GM20431 (cell line): ENCODE results near the gene COX6A1.
"Not testable (repeated sequence)": the region's sequence is repeated elsewhere in the genome, so short reads cannot be mapped to it uniquely, and the experiment has no call there.

ENCODE experiments used
- in situ Hi-C: fragments of 300-500 bp; cut with MseI, MboI; formaldehyde crosslinking; loops from one replicate; pipeline ENCODE4 v1.15.0; 2020; ENCODE audit warnings: low sequenced_read_pairs; ENCODE audit not compliant: unreplicated experiment

Gene COX6A1

DNA sequence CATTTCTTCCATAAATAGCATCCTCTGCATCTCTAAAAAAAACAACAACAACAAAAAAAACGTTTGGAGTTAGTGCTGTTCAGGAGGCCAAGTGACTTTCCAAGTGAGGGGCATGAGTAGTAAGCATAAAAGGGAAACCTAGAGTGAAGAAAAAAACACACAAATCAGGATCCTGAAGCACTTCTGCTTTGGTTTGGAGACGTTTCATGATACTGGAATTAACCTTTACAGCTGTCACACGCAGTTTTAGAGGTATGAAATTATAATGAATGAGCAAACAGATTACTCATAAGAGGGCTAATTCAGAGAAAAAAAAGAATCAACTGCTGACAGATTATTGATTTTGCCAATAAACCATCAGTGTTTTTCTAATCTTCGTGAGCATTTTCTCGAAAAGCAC is 27.8 kb downstream of the COX6A1 start:
- in situ Hi-C loops, result no loop called here

DNA sequence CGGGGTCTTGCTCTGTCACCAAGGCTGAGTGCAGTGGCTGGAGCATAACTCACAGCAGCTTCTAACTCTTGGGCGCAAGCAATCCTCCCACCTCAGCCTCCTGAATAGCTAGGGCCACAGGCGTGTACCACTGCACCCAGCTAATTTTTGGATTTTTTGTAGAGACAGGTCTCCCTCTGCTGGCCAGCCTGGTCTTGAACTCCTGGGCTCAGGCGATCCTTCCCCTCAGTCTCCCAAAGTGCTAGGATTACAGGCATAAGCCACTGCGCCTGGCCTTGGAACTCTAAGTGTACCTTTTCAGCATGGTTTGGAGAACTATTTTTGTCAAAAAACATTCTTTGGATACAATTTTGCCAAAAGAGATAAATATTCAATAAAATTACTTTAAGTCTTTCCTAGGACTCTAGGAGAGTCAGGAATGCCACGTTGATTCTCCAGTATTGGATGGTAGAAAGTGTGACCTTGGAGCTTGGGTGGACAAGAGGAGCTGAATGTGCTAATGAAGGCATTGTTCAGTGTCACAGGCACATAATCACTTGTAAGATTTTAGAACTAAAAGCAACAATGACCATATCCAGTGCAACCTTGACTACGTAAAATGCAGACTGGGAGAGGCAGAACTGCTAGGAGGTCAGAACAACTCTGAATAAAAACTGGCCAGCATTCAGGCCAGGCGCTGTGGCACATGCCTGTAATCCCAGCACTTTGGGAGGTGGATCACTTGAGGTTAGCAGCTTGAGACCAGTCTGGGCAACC is 28.8 kb downstream of the COX6A1 start:
- in situ Hi-C loops, result no loop called here

DNA sequence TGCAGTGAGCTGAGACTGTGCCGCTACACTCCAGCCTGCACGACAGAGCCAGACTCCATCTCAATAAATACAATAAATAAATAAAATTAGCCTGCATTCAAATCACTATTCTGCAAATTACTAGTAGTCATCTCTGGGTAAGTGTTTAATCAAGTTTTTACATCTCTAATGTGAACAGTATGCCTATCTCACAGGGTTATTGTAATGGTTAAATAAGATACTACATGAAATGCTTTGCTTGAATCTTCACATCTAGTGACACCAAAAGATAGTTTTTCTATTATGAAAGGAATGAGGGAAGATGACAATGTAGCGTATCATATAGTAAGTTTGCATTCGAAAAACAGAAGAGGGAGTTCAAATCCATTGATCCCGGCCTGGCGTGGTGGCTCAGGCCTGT is 29.5 kb downstream of the COX6A1 start:
- in situ Hi-C loops, result no loop called here

DNA sequence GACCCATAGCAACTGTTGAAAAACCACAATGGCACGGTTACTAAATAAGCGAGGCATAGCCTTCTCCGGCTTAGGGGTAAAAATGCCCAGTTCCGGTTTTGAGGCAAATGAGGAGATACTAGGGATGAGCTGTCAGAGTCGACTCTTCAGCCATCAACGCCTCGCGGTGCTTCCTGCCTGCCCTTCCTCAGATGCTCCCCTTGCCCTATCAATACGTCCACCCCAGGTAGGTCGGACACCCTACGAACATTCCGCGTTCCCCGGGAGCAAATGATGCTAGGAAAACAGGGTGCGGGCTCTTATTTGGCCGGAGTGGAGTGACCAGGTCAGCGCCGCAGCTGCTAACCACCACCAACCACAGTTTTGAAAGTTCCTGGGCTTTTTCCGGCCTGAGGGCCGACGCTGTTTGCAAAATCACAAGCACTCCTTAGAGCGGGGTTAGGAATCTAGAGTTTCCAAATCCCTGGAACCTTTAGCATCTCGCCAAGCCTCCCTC is 30.5 kb downstream of the COX6A1 start:
- in situ Hi-C loops, result no loop called here

DNA sequence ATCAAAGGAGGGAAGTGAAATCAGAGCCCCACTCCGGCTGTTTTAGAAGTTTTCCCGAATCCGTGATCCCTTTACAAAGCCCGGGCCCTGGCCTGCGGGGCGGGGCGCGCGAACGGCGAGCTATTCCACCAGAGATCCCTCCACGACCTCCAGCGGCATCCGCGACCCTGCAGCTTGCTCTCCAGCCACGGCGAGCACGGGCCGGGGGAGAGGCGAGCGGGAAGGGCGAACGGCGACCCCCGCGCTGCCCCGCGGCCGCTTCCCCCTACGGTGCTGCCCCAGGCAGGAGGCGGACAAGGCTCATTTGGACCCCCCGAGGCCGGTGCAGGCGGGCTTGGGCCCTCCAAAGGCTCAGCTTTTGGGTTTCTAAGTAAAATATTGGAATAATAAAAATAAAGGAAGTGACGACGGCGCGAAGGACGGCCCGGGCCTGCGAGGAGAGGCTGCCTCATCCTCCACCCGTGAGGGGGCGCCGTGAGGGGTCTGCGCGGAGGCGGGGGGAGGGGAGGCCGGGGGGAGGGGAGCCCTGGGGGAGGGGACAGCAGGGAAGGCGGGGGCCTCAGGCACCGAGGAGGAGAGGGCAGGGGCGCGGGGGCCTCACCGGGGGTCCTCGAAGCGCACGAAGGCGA is 31.0 kb downstream of the COX6A1 start:
- in situ Hi-C loops, result no loop called here

DNA sequence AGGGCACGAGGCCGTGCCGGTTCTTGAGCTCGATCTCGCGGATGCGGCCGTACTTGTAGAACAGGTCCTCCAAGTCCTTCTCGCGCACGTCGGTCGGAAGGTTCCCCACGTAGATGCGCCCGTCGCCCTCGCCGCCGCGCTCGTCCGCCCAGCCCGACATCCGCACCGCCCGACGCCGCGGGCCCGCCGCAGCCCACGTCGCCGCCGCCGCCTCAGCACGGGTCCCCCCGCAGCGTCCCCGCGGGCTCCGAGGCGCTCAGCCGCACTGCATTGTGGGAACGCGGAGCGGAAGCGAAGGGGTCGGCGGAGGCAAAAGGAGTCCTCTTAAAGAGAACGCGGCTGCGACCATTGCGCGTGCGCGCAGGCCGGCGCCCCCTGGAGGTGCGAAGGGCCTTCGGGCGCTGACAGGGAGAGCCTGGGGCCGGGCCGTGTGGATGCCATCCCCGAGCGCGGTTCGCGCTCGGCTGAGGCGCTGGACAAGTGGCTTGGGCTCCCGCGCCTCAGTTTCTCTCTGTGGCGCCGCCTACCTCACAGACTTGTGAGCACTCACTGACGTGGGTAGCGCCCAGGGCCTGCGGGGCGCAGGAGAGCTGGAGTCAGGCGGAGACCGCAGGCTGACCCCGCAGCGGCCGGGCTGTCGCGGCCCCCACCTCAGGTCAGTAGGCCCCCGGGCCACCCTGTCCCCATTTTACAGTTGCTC is 31.7 kb downstream of the COX6A1 start, which contains the start of gene SRSF9:
TSS of gene SRSF9 (minus strand) at position 299 of the 700 bp plus-strand sequence. CDS start at position 160, 139 bp downstream.
- in situ Hi-C loops, result no loop called here

DNA sequence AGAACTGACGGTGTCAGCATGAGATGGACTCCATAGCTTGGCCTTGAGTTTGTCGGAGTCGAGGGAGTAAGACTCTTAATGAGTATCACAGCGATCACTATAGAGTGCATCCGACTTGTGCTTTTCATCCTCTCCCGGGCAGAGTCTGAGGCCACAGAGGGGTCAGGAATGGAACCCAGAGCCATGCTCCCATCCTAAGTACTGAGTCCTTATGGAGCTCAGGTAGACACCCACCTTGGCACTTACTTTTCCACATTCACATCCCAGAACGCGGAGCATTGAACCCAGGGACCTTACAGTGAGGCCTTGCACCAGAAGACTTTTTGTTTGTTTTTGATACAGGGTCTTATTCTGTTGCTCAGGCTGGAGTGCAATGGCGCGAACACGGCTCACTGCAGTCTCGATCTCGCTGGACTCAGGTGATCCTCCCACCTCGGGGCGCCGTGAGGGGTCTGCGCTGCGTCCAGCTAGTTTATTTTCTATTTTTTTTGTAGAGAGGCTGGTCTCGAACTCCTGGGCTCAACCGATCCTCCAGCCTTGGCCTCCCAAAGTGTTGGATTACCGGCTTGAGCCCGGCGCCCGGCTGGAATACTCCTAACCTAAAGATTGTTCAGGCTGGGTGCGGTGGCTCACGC is 32.4 kb downstream of the COX6A1 start:
- in situ Hi-C loops, result no loop called here

DNA sequence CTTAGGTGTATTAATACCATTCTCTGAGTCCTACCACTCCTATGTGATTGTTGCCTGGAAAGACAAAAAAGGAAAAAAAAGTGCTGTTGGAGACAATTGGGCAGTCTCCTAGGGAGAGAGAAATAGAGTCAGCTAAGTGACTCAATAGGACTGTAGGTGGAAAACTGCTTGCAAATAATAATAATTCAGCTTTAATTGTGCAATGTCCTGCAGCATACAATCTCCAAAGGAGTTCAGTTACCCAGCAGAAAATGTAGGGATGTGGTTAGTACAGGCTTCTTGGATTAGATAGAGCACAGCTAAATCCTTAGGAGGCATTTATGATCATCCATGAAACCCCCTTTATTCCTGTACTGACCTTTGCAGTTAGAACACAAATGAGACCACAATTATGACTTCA is 34.6 kb downstream of the COX6A1 start:
- in situ Hi-C loops, result no loop called here

DNA sequence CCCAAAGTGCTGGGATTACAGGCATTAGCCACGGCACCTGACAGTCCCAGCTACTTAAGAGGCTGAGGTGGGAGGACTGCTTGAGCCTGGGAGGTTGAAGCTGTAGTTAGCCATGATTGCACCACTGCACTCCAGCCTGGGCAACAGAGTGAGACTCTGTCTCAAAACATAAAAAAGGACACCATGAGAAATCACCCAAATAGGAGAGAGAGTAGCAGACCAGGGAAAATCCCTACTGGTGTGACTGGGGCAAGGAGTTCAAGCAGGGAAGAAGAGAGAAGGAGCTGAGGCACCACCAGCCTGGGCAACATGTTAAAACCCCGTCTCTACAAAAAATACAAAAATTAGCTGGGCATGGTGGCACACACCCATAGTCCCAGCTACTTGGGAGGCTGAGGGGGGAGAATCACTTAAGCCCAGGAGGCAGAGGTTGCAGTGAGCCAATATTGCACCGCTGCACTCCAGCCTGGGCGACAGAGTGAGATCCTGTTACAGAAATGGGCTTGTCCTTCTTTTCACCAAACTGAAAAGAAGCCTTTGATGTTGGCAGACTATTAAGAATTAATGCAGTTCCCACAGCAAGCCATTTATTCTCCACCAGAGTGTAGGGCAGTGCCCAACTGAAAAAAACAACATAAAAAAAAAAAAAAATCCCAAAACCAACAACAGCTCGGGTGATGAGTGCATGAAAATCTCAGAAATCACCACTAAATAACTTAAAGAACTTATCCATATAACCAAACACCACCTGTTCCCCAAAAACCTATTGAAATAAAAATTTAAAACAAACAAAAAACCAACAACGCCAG is 36.1 kb downstream of the COX6A1 start:
- in situ Hi-C loops, result no loop called here

DNA sequence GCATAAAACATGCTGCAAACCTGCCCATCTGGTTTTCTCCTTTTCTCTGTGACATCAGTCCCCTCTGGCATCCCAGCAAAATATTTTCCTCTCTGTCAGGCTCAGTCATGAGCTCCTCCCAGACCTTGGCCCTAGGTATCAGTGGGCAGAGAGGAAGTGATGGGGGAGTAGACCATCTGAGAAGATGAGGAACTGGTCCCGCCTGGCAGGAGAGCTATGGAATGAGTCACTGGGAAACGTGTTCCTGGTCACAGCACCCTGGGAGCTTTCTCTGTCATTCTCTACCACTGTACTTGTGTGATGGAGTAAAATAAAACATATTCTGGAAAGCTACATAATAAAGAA is 36.7 kb downstream of the COX6A1 start:
- in situ Hi-C loops, result no loop called here

DNA sequence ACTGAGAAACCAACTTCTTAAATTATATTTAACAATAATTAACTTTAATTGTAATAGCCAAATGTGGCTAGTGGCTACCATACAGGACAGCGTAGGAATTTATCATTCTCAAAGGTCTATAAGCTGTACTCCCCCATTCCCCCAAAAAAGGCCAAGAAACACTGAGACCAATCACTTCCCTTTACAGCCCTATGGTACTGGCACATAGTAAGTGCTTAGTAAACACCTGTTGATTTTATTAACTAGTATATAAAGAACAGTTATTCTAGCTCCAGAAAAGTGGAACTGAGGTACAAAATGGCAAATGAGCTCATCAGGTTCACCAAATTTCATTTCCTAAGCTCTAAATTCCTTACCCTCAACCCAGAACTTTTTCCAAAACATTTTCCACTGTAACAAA is 37.7 kb downstream of the COX6A1 start:
- in situ Hi-C loops, result no loop called here

DNA sequence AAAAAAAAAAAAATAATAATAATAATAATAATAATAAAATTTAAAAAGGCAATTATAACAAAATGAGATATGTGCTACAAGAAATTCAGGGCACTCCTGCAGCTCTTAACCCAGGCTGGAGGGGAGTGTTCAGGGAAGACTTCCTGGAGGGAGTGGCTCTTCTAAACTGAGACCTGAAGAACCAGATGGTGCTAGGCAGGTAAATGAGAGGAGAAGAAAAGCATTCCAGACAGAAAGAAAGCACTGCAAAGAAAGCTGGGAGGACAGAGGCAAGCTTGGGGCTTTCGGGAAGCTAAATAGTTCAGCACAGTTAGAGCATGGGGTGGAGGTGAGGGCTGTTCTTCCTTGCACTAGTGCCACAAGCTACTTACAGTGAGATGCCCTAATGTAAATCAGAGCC is 41.5 kb downstream of the COX6A1 start:
- in situ Hi-C loops, result no loop called here

DNA sequence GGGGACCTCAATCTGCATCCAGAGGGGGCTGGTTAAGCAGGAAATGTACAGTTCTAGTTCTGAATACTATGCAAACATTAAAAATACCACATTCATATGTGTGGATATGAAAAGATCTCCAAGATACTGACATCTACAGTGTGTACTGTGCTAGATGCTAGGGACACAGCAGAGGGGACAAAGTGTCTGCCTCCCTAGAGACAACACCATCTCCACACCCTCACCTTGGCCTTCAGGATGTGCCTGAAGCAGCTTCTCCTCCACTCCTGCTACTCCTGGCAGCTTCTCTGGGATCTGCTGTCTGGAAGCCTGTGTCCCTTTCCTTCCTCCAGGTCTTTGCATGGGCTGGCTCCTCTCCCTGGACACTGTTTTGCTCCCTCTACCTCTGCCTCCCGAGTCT is 42.3 kb downstream of the COX6A1 start:
- in situ Hi-C loops, result no loop called here

DNA sequence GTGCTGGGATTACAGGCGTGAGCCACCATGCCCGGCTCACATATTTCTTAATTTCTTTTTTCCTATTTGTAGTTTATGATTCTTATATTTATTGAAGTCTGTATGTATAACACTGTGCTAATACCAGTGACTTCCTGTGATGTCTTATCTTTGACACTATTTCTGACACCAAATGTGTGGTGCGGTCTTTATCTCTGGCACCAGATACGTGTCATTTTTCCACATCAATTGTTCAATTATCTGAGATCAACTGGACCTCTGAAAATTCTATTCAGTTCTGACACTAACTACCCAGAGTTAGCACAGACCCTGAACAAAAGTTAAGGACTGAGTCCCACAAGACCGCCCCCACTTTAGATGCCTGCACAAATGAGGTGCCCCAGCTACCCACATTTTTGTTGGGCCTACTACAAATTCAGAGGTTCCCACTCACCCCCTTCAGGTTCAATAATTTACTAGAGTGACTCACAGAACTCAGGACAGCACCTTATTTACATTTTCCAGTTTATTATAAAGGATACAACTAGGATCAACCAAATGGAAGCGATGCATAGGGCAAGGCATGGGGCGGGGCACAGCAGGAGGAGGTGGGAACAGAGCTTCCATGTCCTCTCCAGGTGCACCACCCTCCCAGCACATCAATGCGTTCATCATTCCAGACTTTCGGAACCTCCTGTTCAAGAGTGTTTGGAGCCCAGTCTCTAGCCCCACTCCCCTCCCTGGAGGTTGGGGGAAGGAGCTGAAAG is 43.3 kb downstream of the COX6A1 start:
- in situ Hi-C loops, result no loop called here

DNA sequence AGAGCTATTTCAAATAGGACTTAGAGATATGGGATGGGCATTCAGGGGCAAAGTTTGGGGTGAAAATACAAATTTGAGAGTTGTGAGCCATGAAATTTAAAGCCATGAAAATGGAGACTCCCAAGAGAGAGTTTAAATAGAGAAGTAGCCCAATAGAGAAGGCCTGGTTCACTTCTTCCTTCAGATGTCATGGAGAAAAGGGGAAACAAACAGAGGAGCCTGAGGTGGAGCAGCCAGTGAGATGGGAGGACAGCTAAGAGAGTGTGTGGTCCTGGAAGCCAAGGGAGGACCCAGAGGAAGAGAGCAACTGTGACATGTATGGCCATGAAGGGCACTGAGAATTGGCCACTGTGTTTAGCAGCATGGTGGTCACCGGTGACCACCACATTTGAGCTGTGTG is 45.7 kb downstream of the COX6A1 start:
- in situ Hi-C loops, result no loop called here

DNA sequence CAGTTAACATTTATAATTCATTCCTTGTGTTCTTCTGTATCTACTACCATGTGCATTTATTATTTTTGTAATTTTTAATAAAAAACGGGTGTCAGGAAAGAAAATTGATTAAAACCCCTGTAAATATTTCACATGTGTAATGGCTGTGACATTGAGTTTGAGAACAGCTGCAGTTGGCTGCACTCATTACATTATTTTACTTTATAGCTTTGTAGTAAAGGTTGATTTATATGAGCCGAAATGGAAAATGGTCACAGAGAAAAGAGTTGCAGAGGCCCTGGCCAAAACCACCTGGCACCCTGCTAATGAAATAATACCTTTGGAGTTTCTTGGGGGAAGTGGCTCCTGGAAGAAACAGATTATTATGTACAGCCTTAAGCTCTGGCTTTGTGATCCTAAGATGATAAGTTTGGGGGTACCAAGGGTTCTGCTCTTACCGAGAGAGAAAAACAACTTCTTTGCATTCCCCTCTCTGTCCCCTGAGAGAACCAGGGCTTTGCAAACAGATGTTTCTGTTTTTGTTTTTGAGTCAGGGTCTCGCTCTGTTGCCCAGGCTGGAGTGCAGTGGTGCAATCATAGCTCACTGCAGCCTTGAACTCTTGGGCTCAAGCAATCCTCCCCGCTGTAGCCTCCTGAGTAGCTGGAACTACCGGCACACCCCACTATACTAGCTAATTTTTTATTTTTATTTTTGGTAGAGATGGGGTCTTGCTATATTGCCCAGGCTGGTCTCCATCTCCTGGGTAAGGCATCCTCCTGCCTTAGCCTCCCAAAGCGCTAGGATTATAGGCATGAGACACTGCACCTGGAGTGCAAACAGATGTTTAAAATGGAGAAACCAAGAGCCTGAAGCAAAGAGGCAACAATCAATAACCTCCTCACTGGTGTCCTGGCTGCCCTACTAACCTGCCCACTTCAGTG is 48.3 kb downstream of the COX6A1 start:
- in situ Hi-C loops, result no loop called here

DNA sequence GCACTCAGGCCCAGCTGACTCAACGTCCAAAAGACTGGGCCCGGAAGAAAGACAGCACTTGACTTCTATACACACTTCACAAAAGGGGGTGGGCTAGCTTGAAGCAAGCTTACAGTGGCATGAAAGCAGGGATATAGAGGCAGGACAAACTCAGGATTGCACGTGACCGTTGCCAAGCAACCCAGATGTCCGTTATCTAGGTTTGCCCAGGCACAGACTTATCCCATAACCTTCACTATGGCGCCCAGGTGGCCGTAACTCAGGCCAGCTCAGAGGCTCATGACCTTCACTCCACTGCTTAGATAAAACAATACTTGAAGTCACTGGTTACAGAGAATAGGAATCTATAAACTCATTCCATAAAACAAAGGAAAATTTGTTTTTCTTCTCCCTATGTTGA is 49.6 kb downstream of the COX6A1 start:
- in situ Hi-C loops, result not testable (repeated sequence)

DNA sequence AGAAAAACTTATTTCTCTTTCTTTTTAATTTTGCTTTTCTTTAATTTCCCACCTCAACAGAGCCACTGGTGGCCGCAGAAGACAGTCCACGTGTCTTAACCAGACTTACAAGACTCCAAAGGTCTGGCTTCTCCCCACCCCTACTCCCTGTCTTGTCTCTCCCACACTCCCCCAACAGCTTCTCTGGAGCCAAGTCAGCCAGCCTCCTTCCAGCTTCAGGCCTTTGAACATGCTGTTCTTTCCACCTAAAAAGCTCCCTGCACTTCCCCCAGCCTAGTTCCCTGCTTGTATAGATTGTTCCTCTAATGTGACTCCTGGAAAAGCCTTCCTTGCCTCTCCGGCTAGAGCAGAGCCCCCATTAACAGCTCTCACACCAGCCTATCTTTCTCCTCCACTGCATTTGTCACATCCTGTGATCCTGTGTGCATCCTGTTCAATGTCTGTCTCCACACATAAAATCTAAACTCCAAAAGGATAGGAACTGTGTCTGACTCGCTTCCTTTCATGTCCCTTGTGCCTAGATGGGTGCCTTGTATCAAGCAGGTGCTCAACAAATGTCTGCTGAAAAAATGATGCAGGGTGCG is 50.2 kb downstream of the COX6A1 start:
- in situ Hi-C loops, result no loop called here
